K562 (cell line): ENCODE results near the gene STARD3NL. TPM values are rescaled to one million over a fixed set of nuclear protein-coding genes. Genes with fewer than 3 reads are reported as not detected.

Experiments
- ATAC-seq: fragments of 200-7000 bp; cut with Tn5 transposase; 3 replicates; pipeline ENCODE4 v1.9.1; 2020; ENCODE audit warnings: moderate library complexity
- BruUV-seq: library from RNA; stranded (reverse); fragments of 400-500 nt; replicated peaks from 2 replicates; lab custom pipeline; 2021; lab: Mats Ljungman, UMichigan
- CTCF ChIA-PET: fragments of 300-600 bp; formaldehyde crosslinking; extraction: SDS; loops from one replicate; lab custom pipeline; 2021; ENCODE audit warnings: low intra/inter-chr PET ratio; lab: Yijun Ruan, JAX
- POLR2A ChIA-PET: fragments of 300-600, 350-650 bp; sonication (Branson Sonifier 250); formaldehyde crosslinking; extraction: SDS; loops from one replicate; lab custom pipeline; 2021; ENCODE audit warnings: antibody characterized with exemption, inconsistent platforms; lab: Yijun Ruan, JAX
- DNase-seq, 4 experiments: peaks; one replicate each; pipeline versions ENCODE4 v3.0.0 to v3.0.0-alpha.2; 2011 to 2018; ENCODE audit warnings: low spot score in 3 of 4, mixed read lengths in 3 of 4; ENCODE audit errors: extremely low read depth in 1 of 4
- FAIRE-seq: peaks from 2 replicates; lab custom pipeline; 2011; peaks lifted over from hg19 to GRCh38; lab: Jason Lieb, UNC
- H2AFZ ChIP-seq: 2 replicates; pipeline ENCODE4 v1.6.0; 2011; ENCODE audit warnings: low read depth, low read length, control low read depth, inconsistent platforms
- H3K27ac ChIP-seq: fragments of 200-600 bp; 3 replicates; pipeline ENCODE4 v1.8.0; 2011; ENCODE audit warnings: low read depth, mild to moderate bottlenecking, control low read depth, inconsistent platforms, low read length, moderate library complexity, mixed read lengths; ENCODE audit errors: extremely low read depth
- H3K27me3 ChIP-seq, 2 experiments: fragments of 300-600 bp in 1 of 2; 2 replicates in 1 of 2; 3 replicates in 1 of 2; pipeline versions ENCODE4 v1.6.0 to v1.8.0; 2011; ENCODE audit warnings: inconsistent platforms in 2 of 2, low read length in 2 of 2, mild to moderate bottlenecking in 1 of 2, mixed read lengths in 1 of 2, moderate library complexity in 1 of 2; ENCODE audit not compliant: control insufficient read depth in 2 of 2, insufficient read depth in 2 of 2
- H3K36me3 ChIP-seq: fragments of 300-600 bp; 3 replicates; pipeline ENCODE4 v1.8.0; 2011; ENCODE audit warnings: mild to moderate bottlenecking, low read length, inconsistent platforms; ENCODE audit not compliant: control insufficient read depth, insufficient read depth
- H3K4me1 ChIP-seq, 2 experiments: fragments of 200-600 bp in 1 of 2; replicated peaks in 1 of 2; 2 replicates in 1 of 2; 3 replicates in 1 of 2; pipeline versions ENCODE4 v1.5.1 to v1.8.0; 2011; ENCODE audit warnings: inconsistent platforms in 2 of 2, low read length in 2 of 2, mild to moderate bottlenecking in 1 of 2, mixed read lengths in 1 of 2, moderate library complexity in 1 of 2; ENCODE audit not compliant: control insufficient read depth in 2 of 2, insufficient read depth in 2 of 2
- H3K4me2 ChIP-seq: 2 replicates; pipeline ENCODE4 v1.6.1; 2011; ENCODE audit warnings: low read length, control low read depth, inconsistent platforms, mixed read lengths; ENCODE audit not compliant: insufficient read depth
- H3K4me3 ChIP-seq: fragments of 200-600 bp; sonication (generic), shearing (Covaris generic); 2 replicates; pipeline ENCODE4 v1.5.1; 2016; ENCODE audit warnings: control low read depth, inconsistent platforms
- H3K79me2 ChIP-seq: fragments of 200-600 bp; 3 replicates; pipeline ENCODE4 v1.8.0; 2011; ENCODE audit warnings: low read length, inconsistent platforms; ENCODE audit not compliant: control insufficient read depth, insufficient read depth
- H3K9ac ChIP-seq, 2 experiments: 2 replicates each; pipeline versions ENCODE4 v1.6.0 to v1.6.1; 2011; ENCODE audit warnings: low read depth in 2 of 2, low read length in 2 of 2, control low read depth in 1 of 2, inconsistent platforms in 1 of 2, mild to moderate bottlenecking in 1 of 2, mixed read lengths in 1 of 2; ENCODE audit not compliant: insufficient read depth in 1 of 2
- H3K9me1 ChIP-seq: one replicate; pipeline ENCODE4 v1.6.0; 2011; ENCODE audit warnings: inconsistent platforms, mild to moderate bottlenecking, low read length, moderate library complexity; ENCODE audit not compliant: control insufficient read depth, insufficient read depth
- H3K9me3 ChIP-seq: replicated peaks from 2 replicates; pipeline ENCODE4 v1.5.1; 2011; ENCODE audit warnings: low read depth, low read length, inconsistent platforms; ENCODE audit not compliant: control insufficient read depth, insufficient read depth
- H4K20me1 ChIP-seq: replicated peaks from 2 replicates; pipeline ENCODE4 v1.6.1; 2011; ENCODE audit warnings: low read length, inconsistent platforms, mixed read lengths; ENCODE audit not compliant: control insufficient read depth, insufficient read depth
- LARP7 ChIP-seq: fragments of 450-650 bp; IDR thresholded peaks from 2 replicates; pipeline ENCODE4 v1.6.1; 2016
- RAD21 ChIP-seq, 2 experiments: fragments of 250-450 bp in 1 of 2; fragments of 450-650 bp in 1 of 2; sonication (Bioruptor Pico) in 1 of 2; formaldehyde crosslinking in 1 of 2; IDR thresholded peaks in 1 of 2; conservative IDR thresholded peaks in 1 of 2; 2 replicates each; pipeline versions ENCODE4 v1.4.0 to v1.8.0; 2020 to 2022; ENCODE audit warnings: mild to moderate bottlenecking in 2 of 2, moderate library complexity in 1 of 2
- ZNF140 ChIP-seq: fragments of 250-450 bp; sonication (Bioruptor Pico); IDR thresholded peaks from 2 replicates; pipeline ENCODE4 v1.8.0; 2021; ENCODE audit warnings: moderate library complexity, mild to moderate bottlenecking, inconsistent platforms
- WGBS: fragments of 100-300 bp; shearing (Covaris generic); methylation state at CpG from one replicate; pipeline ENCODE4 v1.1.6; 2016; ENCODE audit warnings: low coverage, mixed read lengths; ENCODE audit not compliant: insufficient coverage; ENCODE audit errors: missing lambda C conversion rate; 5-methylcytosine and 5-hydroxymethylcytosine counted together
- in situ Hi-C: fragments of 300-500 bp; cut with MboI; formaldehyde crosslinking; loops from 4 replicates; pipeline ENCODE4 v1.15.0; 2018; ENCODE audit warnings: inconsistent platforms, mixed read lengths
- intact Hi-C: fragments of 100-400 bp; cut with micrococcal nuclease; formaldehyde crosslinking; loops from 2 replicates; pipeline ENCODE4 v1.14.2; 2022
- polyA plus RNA-seq, 8 experiments: library from polyadenylated mRNA; depleted of rRNA in 4 of 8; stranded (reverse) in 5 of 8; unstranded in 3 of 8; fragments of >200 nt; fragmentation: Nextera tagmentation in 2 of 8; fragmentation: Illumina TruSeq in 1 of 8; extraction: Ambion mirVana in 2 of 8; extraction: Trizol in 1 of 8; gene quantifications; 2 replicates each; pipeline versions ENCODE4 v1.2.1 to v1.2.3, GENCODE V29; 2011 to 2014; ENCODE audit warnings: inconsistent platforms in 1 of 8, missing spikeins in 1 of 8
- total RNA-seq, 7 experiments: library from RNA; depleted of rRNA in 6 of 7; stranded (reverse); fragments of >200 nt in 6 of 7; fragmentation: Illumina TruSeq in 2 of 7; extraction: Trizol in 2 of 7; gene quantifications; 2 replicates each; pipeline versions ENCODE4 v1.2.1 to v1.2.3, GENCODE V29; 2011 to 2021; ENCODE audit warnings: low replicate concordance in 1 of 7

The STARD3NL gene
- total and polyA plus RNA-seq, 9 of the 15 experiments (the other 6 are each of a cell fraction or from before 2014, with no cell fraction given): 42.2 to 90.0 (median 57.6) TPM

DNA sequence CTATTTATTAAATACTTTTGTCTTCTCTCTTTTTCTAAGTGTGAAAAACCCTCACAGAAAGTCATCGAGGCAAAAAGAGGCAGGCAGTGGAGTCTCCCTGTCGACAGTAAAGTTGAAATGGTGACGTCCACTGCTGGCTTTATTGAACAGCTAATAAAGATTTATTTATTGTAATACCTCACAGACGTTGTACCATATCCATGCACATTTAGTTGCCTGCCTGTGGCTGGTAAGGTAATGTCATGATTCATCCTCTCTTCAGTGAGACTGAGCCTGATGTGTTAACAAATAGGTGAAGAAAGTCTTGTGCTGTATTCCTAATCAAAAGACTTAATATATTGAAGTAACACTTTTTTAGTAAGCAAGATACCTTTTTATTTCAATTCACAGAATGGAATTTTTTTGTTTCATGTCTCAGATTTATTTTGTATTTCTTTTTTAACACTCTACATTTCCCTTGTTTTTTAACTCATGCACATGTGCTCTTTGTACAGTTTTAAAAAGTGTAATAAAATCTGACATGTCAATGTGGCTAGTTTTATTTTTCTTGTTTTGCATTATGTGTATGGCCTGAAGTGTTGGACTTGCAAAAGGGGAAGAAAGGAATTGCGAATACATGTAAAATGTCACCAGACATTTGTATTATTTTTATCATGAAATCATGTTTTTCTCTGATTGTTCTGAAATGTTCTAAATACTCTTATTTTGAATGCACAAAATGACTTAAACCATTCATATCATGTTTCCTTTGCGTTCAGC lies 52.0 kb downstream of the STARD3NL start:
- H3K27me3 ChIP-seq: no peaks in the 10 kb centered on the region
- FAIRE-seq: no peak
- CTCF ChIA-PET: no interaction called here
- no peaks in the 10 kb centered on the region for H4K20me1 ChIP-seq
- H3K9ac ChIP-seq: no peak overlapping the region
- 74% methylated on average over 6 of the region's 6 CpGs for WGBS
- BruUV-seq: TSS peak; percentile 32
- DNase-seq: no peak
- peaks cover 0 to 4% of the 10 kb centered on the region in 2 experiments; a peak in 1 of 5 replicates for H3K4me1 ChIP-seq
- H3K4me2 ChIP-seq: no peak overlapping the region
- no peak overlapping the region for H2AFZ ChIP-seq
- intact Hi-C loops (no loop called here), in situ Hi-C loops (no loop called here)
- H3K9me1 ChIP-seq: no peaks in the 10 kb centered on the region
- no peak for TF ChIP-seq LARP7
- H3K4me3 ChIP-seq: no peak overlapping the region
- H3K27ac ChIP-seq: no peak overlapping the region
- no peaks in the 10 kb centered on the region for H3K79me2 ChIP-seq
- H3K9me3 ChIP-seq: no peaks in the 10 kb centered on the region
- H3K36me3 ChIP-seq: peaks cover 14% of the 10 kb centered on the region; the same call in 2 of the 3 replicates
- no peak for ATAC-seq
- POLR2A ChIA-PET: no interaction called here

DNA sequence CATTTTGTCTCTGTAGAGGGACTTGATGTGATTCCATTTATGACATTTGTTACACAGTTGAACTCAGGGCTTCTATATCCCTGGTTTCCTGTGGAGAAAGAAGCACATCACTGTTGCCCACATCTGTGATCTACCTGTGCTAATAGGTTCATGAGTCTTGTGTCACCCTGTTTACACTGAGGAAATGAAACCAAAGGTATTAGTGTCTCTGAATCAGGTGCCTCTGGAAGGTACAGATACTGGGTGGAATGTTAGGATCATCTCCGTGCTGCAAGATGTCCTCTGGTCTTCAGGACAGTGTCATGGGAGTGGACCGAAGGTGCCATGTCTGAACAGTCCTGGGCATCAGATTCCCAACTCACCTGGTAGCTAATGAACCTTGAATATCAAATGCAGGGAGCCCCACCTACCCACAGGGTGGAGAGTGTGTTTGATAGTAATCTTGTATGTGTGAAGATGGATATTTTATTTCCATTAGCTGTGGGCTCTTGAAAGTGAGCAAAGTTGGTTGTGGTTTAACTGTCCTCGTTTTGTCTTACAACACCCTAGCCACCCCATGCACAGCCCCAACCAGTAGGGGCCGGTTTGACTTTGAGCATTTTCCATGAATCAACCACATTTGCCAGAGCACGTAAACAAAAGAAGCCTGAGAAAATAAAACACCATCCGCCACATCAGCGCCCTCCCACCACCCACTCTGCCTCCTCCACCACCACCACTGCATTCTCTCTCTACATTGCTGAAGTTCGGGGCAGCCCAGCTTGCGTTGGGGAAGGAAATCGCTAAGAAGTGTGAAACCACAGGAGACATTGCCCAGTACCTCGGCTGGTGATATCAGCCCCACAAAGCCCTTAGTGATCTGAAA lies 54.7 kb downstream of the STARD3NL start:
- H3K4me1 ChIP-seq: peaks cover 0 to 4% of the 10 kb centered on the region in 2 experiments; a peak in 1 of 5 replicates
- no peak overlapping the region; the same call in 1 of the 2 replicates for H3K4me2 ChIP-seq
- ATAC-seq (peak; percentile 75), FAIRE-seq (no peak), DNase-seq (peak in 1 of 4 experiments; percentile 18)
- 23% methylated on average over 11 of the region's 11 CpGs for whole genome bisulfite sequencing
- no TSS peak for BruUV-seq
- H3K27me3 ChIP-seq: peaks cover 3 to 13% of the 10 kb centered on the region in 2 experiments; a peak in 3 of 5 replicates
- in situ Hi-C loops (no loop called here), intact Hi-C loops (no loop called here)
- no peaks in the 10 kb centered on the region for H3K9me1 ChIP-seq
- no peak overlapping the region for H3K4me3 ChIP-seq
- ChIA-PET CTCF (no interaction called here), POLR2A (no interaction called here)
- H4K20me1 ChIP-seq: no peaks in the 10 kb centered on the region
- no peak overlapping the region for H3K9ac ChIP-seq
- no peaks in the 10 kb centered on the region for H3K9me3 ChIP-seq
- no peak overlapping the region for H3K27ac ChIP-seq
- peak overlapping the region; percentile 49; the same call in 1 of the 2 replicates for H2AFZ ChIP-seq
- H3K36me3 ChIP-seq: peaks cover 14% of the 10 kb centered on the region; the same call in 2 of the 3 replicates
- H3K79me2 ChIP-seq: no peaks in the 10 kb centered on the region
- TF ChIP-seq ZNF140 (CRISPR knock-in tag) (no peak), RAD21 (CRISPR knock-in tag; conservative IDR thresholded peaks at IDR 0.05 in 1 of 2, IDR thresholded peaks at IDR 0.05 in 1 of 2) (peak in 1 of 2 experiments; percentile 11; a peak in 1 of 4 replicates)
